HG02763 (cell line): ENCODE measurements around the gene NFKB1.
"Not testable (repeated sequence)": the region's sequence is repeated elsewhere in the genome, so short reads cannot be mapped to it uniquely, and the experiment has no call there.

Experiments
- ATAC-seq: cut with Tn5 transposase; IDR thresholded peaks from one replicate; pipeline ENCODE4 v1.9.1; 2021; ENCODE audit warnings: mild to moderate bottlenecking, moderate library complexity; ENCODE audit not compliant: unreplicated experiment

NFKB1 gene

DNA sequence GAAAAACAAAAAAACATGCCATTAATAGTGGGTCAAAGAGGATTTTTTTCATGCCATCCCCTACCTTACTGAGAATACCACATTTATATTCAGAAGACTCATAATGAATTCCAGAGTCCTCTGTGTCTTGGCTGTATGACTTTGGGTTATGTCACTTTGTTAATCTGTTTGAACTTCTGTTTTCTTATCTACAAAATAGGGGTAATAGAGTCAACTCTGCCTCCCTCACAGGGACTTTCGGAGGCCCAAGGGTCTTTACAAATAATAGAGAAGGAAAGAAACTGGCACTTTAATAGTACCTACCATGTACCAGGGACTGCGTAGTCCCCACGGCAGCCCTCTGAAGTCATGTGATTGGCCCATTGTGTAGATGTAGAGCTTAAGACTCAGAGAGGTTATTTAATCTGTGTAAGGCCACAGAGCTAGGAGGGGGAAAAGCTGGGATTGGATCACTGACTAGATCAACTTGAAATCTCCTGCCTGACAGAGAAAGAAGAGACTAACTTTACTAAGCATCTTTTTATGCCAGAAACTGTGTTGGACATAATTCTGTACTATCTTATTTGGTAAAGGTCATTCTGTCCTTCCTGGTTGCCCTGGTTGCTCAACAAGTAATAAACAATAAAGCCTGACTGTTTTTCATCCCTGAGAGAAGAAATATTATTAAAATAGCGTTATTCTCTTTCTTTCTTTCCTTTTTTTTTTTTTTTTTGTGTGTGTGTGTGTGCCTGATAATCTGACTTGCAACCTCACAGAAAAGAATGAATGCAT, 59.6 kb downstream of the NFKB1 start:
- ATAC-seq = no peak

DNA sequence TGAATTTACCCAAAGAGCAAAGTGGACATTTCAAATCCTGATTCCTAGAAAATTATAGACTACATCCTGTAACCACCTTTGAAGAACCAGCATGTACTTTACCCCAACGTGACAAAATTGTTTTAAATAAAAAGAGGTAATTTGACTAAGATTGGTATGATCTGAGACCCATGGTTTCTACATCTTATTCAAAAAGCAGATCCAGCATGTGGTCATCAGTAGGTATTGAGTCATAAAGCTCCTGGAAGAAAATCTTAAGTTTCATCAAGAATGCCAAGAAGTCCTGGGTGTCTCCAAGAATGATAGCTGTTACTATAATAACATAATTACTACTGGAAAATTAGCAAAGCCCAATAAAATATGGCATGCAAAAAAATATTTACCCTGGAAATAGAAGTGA, 61.8 kb downstream of the NFKB1 start:
- ATAC-seq = no peak

DNA sequence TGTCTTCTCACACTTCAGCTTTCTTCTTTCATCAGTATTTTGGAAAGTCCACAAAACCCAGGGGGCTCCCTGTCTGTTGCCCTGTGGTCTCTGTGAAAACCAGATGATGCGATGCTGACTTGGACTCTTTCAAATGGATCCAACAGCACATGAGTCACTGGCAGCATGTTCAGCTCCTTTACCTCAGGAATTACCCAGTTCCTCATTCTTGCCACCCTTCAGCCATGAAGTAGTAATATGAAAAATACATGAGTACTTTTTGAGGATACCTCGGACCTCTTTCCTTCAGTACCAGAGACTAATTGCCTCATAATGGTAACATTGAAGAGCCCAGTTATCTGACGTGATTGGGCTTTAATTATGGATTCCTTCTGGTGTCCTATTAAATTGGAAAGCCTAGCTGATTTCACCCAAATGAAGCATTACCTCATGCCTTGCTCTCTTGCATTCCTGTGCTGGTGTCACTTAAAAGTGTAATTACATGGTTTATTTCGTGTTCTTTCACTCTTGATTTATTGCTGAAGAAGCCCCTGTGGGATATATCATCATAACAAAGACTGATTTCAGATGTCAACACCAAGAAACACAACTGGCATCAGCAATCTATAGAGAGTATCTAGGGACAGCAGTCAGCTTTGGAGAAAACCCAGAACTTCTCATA, 63.4 kb downstream of the NFKB1 start:
- ATAC-seq = peak; percentile 82

DNA sequence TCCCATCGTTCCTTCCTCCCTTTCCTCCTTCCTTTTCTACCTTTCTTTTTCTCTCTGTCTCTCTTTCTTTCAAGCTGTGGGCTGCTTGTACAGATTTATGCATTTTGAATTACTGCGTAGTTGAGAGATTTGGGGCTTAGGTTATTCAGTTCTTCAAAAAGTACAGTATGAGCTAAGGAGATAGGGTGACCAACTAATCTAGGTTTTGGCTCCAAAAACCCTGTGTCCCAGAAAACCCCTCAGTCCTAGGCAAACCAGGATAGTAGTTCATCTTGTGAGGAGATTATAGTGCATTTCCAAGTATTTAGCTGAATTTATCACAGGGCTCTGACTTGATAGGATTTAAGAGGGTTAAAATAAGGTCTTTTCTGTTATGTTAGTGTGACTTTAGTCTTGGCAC, 64.5 kb downstream of the NFKB1 start:
- no peak for ATAC-seq

DNA sequence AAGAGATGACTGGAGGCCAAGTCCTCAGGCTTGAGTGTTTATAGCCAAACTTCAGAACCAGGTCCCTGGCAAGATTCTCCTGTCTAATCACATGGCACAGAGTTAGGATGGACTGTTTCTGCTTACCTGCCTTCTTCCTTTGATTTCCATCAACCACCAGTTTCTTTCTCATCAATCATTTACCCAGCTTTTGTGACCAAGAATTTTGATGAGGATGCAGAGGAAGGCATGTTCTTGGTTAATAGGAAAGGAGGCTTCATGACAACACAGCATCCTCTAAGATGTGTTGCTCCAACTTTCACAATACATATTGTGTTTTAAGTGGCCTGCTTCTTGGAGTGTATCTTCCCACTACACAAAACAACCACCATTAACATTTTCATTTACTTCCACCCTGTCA, 65.3 kb downstream of the NFKB1 start:
- no peak for ATAC-seq

DNA sequence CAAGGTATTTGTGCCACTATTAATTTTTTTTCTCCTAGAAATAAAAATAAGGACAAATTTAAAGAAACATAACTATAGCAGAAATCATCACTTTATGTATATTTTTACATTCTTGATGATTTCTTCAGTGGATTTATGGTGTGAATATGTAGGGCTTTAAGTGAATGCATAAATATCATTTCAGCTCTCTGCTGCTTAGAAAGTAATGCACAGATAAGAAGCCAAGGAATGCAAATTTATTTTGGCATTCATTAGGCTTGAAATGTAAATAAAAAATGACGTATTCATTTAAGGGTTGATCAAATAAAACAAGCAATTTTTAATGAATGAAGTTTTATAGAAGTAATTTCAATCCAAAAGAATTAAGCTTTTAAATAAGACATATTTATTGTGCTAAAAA, 66.3 kb downstream of the NFKB1 start:
- ATAC-seq = no peak

DNA sequence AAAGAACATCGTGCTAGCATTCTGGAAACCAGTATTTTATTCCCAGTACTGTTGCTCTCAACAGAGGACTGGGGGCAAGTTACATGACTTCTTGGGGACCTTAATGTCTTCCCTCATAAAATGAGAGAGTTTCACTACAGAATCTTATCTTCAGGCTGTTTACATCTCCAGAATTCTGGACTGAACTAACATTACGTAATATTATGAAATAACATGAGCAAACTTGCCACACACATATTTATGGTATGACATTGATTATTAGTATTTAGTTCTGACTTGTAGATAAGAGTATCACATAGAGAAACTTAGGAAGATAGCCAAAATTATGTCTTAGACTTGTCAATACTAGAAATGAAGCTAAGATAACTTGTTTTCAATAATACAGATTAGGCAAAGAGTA, 68.0 kb downstream of the NFKB1 start:
- no peak for ATAC-seq

DNA sequence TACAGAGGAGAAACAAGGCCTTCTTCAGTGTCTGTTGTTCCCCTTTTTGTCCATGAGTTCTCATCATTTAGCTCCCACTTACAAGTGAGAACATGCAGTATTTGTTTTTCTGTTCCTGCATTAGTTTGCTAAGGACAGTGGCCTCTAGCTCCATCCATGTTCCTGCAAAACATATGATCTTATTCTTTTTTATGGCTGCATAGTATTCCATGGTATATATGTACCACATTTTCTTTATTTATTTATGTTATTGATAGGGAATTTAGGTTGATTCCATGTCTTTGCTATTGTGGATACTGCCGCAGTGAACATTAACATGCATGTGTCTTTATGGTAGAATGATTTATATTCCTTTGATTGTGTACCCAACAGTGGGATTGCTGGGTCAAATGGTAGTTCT, 69.1 kb downstream of the NFKB1 start:
- ATAC-seq = not testable (repeated sequence)

DNA sequence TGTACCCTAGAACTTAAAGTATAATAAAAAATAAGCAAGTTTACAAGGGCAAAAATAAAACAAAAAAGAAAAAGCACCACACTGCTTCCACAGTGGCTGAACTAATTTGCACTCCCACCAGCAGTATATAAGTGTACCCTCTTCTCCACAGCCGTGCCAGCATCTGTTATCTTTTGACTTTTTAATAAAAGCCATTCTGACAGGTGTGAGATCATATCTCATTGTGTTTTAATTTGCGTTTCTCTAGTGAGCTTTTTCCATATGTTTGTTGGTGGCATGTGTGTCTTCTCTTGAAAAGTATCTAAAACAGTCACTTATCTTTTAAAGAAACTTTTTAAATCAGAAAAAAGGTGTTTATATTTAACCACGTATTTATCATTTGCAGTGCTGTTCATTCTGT, 71.3 kb downstream of the NFKB1 start:
- no peak for ATAC-seq

DNA sequence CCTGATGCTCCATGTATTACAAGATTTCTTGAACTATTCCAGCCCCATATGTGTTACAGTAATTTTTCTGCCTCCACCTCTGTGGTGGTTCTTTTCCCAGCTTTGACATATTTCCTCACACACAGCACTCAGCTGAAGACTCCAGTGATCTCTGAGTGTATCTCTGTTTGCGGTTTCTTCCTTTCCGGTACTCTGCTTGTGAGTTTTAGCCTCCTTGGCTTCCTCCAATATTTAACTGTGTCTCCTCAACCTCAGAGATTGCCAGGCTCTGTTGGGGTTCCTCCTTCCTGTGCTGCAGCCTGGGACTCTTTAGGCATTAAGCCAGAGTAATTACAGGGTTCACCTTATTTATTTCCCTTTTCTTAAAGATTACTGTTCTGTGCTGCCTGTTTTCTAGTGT, 73.2 kb downstream of the NFKB1 start:
- ATAC-seq = no peak

DNA sequence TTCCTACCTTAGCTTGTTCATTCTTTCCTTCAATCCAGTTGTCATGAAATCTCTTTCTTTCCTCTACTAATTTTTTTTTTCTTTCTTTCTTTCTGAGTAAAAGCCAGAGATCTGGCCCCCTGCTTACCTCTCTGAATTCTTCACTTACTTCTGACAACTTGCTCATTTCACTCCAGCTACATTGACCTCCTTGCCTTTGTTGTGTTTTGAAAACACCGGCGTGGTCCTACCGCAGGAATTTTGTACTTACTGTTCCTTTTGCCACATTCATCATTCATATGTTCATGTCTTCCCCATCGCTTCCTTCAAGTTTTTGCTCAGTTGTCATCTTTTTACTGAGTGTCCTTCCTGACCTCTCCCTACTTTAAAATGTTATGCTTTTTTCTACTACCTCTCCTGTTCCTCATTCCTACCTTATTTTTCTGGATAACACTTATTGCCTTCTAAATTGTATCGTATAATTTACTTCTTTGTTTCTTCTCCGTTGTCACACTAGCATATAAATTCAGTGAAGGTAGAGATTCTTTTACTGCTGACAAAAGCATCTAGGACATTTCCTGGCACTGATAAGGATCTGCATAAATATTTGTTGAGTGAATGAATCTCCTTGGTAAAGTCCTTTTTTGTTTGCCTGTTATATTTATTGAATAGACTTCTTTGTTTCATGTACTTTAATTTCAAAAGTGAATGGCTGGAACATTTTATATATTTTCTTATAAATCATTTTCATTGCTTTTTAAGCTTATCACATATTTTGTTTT, 74.4 kb downstream of the NFKB1 start:
- no peak for ATAC-seq

DNA sequence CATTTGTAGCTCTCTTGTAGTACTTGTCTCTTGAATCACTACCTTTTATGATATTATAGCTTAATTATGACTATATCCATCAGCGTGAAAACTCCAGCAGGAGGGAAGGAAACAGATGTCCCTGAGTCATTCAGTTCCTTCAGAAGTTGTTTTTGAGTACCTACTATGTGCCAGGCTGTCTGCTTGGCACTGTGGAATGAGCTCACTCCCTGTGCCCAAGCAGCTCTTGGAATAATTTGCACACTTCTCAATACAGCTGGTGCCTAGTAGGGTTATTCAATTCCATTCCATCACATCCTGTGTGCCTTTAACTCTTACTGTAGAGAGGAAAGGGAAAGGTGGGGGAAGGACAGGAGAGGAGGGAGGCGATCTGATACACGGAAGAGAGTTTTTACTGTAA, 77.1 kb downstream of the NFKB1 start:
- no peak for ATAC-seq

DNA sequence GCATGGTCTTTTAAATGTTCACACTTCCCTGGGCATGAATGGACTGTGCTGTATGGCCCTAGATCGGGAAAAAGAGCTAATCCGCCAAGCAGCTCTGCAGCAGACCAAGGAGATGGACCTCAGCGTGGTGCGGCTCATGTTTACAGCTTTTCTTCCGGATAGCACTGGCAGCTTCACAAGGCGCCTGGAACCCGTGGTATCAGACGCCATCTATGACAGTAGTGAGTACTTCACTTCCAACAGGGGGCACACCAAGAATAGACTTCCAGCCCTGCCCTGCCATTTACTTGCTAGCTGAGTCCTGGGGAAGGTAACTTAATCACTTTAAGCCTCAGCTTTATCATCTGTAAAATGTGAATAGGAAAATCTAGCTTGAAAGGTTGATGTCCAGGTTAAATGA, 77.7 kb downstream of the NFKB1 start:
- ATAC-seq = no peak

DNA sequence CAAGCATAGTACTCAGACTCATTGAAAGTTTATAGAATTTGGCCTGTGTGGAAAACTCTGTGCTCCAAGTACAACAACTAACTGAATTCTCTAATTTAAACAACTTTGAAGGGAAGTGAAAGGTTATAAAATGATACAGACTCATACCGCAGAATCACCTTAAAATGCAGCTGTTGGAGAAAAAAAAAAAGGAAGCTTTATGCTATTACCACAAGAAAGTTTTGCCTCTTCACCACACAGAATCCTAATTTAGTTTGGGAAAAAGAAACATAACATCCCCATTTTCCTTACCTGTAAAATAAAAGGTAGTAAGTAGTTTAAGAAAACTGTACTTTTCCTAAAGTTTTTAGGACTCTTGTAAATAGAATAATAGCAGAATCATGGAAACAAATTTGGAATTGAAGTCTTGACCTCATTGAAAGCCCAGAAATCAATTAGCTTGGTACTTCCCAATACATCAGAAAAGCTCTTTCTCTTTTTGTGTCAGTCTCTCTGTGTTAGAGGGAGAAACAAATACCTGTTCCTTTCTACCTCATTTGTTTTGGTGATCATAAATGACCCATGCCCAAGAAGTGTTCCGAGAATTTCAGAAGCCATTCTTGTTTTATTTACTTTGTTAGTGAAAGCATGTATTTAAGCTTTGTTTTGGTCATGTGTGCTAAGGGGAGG, 78.8 kb downstream of the NFKB1 start:
- ATAC-seq = no peak

DNA sequence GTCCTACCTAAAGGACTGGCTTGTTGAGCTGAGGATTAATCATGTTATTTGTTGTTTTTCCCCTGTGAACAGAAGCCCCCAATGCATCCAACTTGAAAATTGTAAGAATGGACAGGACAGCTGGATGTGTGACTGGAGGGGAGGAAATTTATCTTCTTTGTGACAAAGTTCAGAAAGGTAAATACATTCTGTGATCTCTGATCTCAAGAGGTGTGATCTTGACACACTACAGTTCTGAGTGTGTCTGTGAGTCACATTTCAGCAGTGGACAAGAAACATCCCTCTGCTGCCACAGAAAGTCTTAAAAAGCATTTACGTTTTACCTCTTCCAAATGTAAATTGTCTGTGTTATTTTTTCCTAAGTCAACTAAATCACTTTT, 79.3 kb downstream of the NFKB1 start:
- ATAC-seq = no peak

DNA sequence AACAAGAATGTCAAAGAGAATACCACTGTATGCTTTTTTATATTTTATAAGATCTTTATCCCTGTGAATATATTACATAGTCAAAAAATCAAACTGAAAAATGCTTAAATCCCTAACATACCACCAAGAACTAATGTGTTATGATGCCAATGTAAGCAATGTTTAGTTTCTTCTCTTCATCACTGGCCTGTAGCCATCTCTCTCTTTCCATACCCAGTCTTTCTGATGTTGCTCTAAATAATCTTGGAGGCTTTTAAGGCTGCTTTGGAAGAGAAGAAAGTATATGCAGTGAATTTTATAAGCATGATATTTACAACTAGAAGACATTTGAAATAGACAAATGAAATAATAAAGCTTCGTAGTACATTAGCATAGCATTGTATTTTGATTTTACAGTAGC, 82.9 kb downstream of the NFKB1 start:
- no peak for ATAC-seq

DNA sequence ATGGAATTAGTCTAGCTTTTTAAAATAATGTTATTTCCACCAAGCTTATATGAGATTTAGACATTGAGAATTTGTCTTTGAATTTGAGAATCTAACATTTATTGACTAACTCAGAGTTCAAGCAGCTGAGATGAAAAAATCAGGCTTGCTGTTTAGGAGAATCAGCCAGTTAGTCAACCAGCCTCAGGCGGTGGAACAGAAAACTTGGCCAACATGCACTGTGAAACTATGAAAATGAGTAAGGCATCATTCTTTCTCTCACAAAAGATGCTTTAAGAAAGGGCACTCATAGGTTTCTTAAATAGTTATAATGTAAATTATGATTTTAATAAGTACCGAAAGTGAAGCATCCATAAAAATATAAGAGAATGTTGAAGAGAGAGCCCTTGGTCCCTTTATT, 84.2 kb downstream of the NFKB1 start:
- ATAC-seq = peak; percentile 33

DNA sequence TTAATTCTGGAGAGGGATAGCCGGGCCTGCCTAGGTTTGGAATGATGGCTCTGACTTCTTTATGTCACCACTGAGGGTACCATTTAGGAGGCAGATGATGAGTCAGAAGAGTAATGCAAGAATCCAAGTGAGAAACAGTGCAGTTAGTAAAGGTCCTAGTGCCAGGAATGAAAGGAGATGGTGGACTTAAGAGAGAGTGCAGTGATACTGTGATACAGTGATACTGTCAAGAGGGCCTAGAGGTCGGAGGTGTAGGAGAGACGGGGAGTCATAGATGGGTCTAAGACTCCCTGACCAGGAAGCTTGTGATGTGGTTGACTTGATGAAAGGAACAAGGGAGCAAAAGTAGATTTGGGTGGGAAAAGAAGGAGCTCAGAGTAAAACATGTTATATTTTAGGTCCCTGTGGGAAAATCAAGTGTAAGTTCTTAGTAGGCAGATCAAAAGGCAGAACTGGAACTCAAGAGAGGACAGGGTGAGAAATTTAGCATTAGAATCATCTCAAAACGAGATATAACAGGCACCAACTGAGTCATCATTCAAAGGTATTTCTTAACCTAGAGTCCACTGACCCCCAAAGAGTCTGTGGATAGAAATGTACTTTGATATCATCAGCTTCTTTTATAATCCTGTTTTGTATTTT, 85.0 kb downstream of the NFKB1 start:
- ATAC-seq = no peak

DNA sequence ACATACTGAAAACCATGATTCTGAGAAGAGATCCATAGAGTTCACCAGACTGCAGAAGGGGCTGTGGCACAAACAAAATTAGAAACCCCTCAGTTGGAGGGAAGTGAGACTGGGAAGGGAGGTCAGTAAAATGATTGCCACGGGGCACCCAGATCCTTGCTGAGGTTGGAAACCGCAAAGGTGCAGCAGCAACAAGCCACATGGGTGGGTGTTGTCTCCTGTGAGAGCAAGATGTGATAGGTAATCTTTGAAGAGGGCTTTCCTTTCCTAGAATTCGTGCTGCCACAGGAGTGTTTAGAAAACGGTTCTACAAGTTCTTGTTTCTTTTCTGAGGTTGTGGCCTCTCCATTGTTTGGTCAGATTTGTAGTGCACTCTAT, 85.5 kb downstream of the NFKB1 start:
- no peak for ATAC-seq

DNA sequence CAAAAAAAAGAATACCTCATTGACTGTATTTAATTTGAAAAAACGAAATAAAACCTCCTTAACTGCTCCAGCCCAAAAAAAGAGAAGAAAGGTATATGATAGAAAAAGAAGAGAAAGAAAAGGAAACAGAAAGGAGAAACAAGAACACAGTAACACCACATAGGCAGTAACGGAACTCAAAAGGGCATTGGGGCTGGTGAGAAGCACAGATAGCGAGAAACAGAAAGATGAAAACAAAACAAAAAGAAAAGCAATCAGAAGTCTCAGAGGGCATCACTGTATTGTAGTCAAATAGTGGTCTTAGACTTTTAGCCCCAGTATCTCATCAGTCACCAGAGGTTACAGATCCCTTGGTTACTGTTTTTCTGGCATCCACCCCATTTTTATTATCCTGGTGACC, 88.6 kb downstream of the NFKB1 start:
- no peak for ATAC-seq

DNA sequence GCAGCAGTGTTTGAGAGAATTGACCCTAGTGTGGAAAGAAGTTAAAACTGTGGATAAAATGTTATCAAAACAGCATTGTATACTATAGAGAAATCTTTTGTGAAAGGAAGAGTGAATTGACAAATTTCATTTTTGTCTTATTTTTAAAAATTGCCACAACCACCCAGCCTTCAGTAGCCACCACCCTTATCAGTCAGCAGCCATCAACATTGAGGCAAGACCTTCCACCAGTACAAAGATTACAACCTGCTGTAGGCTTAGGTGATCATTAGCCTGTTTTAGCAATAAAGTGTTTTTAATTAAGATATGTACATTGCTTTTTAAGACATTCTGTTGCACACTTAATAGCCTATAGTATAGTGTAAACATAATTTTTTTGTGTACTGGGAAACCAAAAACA, 91.1 kb downstream of the NFKB1 start:
- no peak for ATAC-seq
